Activated naive CD8-positive, alpha-beta T cell treated with anti-CD3 and anti-CD28 coated beads, Interleukin-2, amount 50 U/mL, for 16 hours (primary cell): ENCODE data around the gene KRTAP5-3.
"Not testable (repeated sequence)": the region's sequence is repeated elsewhere in the genome, so short reads cannot be mapped to it uniquely, and the experiment has no call there.

Source experiments
- DNase-seq: peaks from one replicate; pipeline ENCODE4 v3.0.0-alpha.2; 2020; ENCODE audit warnings: low read depth, low spot score

Gene KRTAP5-3

DNA sequence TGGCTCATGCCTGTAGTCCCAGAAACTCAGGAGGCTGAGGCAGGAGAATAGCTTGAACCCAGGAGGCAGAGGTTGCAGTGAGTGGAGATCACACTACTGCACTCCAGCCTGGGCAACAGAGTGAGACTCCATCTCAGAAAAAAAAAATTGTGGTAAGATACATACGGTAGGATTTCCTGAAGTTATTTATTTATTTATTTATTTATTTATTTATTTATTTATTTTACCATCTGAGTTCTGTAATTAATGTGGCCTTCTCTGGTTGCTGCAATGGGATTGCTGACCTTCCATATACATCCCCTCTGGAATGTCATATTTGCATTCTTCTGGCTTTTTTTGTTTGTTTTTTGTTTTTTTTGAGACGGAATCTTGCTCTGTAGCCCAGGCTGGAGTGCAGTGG, 25.4 kb downstream of the KRTAP5-3 start:
- DNase-seq, result not testable (repeated sequence)

DNA sequence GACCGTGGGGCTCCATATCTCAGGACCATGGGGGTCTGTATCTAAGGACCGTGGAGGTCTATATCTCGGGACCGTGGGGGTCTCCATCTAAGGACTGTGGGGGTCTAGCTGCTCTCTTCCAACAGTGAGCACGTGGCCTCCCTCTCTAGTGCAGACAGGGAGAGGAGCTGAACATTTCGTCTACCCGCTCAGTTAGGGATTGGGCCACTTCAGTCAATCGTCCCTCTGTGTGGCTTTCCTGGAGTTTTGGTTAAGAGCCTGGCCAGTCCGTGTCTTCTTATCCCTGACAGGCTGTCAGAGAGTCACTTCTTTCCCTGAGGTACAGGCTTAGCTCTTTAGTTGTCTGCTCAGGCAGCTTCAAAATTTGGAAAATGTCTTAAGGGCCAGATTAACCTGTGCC, 26.3 kb downstream of the KRTAP5-3 start:
- DNase-seq, result no peak

DNA sequence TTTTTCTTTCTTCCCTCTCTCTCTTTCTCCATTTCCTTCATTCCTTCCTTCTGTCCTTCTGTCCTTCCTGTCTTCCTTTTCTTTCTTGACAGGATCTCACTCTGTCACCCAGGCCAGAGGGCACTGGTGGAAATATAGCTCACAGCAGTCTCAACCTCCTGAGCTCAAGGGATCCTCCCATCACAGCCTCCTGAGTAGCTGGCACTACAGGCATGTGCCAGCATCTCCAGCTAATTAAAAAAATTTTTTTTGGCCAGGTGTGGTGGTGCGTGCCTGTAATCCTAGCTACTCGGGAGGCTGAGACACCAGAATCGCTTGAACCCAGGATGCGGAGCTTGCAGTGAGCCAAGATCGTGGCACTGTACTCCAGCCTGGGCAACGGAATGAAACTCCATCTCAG, 31.4 kb downstream of the KRTAP5-3 start:
- DNase-seq, result no peak

DNA sequence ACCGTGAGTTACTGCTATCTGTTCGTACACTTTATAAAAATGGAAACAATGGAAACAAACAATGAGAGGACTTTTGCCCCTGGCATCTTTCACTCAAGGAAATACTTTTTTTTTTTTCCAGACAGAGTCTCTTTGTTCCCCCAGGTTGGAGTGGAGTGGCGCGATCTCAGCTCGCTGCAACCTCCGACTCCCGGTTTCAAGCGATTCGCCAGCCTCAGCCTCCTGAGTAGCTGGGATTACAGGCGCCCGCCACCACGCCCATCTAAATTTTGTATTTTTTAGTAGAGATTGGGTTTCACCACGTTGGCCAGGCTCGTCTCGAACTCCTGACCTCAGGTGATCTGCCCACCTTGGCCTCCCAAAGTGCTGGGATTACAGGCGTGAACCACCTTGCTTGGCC, 32.5 kb downstream of the KRTAP5-3 start:
- not testable (repeated sequence) for DNase-seq

DNA sequence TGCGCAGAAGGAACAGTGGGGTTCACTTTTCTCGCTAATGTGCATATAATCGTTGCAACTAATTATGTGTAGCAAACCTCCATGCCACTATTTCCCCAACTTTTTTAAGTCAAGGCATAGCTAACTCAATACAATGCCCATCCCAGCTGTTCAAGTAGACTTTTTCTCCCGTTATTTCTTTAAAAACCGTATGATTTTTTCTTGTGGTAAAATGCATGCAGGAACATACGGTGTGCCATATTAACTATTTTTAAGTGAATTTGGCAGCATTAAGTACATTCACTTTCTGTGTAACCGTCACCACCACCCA, 33.4 kb downstream of the KRTAP5-3 start:
- no peak for DNase-seq

DNA sequence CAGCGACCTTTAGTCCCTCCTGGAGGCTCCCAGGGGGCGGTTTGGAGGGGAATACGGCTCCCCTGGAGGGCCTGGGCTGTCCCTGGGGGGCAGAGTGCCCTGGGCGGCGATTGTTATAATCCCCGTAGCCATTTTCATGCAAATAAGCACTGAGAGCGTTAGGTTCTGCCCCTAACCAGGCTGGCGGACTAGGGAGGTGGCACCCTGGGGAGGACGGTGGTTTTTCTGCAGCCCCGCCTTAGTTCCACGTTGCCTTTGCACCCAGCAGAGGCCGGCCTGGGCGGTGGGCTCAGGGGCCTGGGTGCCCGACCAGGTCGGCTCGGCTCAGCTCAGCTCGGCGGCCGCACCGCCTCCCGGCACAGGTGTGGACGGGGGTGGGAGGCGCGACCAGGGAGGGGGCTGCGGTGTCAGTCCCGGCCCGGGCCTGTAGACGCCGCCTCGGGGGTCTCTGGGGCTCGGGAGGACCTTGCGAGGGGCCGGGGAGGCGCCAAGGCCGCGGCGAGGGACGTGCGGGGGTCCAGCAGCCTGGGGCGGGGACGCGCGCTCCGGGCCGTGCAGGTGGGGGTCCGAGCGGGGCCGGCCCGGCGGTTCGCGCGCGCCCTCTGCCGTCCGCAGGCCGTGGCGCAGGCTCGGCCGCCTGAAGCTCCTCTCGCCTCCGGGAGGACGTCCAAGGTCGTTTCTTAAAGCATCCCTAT, 33.9 kb downstream of the KRTAP5-3 start:
- no peak for DNase-seq

DNA sequence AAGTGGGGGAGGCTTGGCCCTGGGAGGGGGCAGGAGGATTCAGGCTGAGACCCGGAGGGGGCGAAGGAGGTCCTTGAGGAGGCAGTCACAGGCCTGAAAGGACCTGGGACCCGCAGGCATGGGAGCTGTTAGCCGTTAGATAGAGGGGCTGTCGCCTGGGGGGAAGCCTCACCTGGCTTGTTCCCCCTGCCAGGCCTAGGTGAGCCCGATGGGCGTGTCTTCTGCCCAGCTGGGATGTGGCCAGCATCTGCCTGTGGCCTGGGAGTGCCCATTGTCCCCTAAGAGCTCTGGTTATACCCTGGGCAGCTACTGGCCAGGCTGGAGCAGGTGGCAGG, 34.4 kb downstream of the KRTAP5-3 start:
- DNase-seq, result no peak

DNA sequence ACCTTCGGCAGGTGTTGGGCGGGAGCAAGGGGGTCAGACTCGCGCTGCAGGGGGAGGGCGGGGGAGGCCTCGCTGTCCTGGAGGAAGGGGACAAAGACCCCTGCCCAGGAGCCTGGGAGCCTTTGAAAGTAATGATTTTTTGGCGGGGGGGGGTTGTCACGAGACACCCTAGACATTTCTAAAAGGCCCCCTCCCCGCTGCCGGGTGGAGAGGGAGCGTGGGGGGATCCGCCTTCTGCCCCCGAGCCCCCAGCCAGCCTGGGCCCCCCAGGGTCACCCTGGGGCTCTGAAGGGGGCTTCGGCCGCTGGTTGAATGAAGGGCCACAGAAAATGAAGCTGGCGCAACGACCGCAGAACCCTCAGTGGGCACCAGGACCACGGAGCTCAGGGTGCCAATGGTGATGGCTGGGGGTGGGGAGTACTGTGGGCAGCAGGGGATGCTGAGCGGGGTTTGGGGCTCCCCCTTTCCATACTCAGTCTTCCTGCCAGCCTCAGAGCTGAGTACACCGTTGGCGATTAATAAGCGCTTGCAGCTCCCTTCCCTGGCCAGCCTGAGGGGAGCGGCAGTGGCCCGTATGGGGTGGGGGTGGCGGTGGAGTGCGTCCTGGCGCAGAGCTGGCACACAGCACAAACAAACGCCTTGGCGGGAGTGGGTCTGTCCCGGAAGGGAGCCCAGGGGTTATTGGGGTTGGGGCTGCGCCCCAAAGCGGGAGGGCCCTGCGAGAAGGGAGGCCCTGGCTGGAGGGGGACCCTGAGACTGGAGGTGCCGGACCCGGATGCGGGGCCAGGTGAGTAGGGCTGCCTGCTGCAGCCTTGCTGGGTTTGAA, 35.0 kb downstream of the KRTAP5-3 start:
- no peak for DNase-seq

DNA sequence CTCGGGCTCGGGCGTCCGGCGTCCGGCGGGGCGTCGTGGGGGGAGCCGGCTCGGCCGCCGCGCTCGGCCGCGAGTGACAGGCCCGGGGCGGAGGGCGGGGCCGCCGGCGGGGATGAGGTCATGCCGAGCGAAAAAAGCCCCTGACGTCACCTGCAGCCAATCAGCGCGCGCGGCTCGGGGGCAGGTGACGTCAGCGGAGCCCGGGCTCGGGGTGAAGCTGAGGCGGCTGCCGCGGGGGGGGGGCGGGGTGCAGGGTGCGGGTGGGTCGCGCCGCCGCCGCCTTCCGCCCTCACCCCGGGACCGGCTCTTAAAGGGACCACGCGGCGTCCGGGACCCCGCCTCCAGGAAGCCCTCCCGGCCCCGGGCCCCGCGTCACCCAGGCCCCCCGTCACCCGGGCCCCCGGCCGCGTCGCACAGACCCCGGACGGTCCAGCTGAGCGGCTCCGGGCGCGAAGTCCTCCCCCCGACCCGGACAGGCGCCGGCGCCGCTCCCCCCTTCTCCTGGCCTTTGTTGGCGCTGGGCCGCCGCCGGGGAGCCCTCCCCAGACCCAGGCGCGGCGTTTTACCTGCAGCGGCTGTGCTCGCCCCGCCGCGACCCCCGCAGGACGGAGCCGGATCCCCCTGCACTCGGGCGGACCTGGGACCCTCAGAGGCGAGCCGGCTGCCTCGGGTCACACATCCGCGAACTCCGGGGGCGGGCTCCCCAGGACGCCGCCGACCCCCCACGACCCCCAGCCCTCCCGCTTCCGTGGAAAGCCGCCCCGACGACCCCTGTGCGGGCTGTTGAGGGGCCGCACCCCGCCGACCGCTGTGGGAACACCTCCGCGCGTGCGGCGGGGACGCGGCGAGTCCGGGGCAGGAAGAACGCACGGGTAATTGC, 35.8 kb downstream of the KRTAP5-3 start, which contains the start of gene DUSP8:
Gene DUSP8, minus strand, starts transcription at position 75 of the 880 bp plus-strand sequence. CDS start 6,445 bp downstream, outside the sequence.
- peak; percentile 83 for DNase-seq

DNA sequence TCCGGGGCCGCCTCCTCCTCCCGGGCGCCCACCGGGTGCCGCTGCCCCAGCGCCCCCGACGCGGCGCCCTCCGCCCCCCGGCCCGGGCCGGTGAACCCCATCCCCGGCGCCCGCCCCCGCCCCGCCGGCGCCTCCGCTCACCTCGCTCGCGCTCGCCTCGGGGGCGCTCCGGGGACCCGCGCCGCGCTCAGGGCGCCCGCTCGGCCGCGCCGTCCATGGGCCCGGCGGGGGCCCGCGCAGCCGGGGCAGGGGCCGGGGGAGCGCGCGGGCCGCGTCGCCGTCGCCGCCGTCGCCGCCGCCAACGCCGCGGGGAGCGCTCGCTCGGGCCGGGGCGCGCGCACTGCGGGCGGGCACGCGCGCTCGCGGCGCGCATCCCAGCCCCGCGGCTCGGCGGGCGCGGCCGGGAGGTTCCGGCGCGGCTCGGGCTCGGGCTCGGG, 36.5 kb downstream of the KRTAP5-3 start:
- DNase-seq, result no peak

DNA sequence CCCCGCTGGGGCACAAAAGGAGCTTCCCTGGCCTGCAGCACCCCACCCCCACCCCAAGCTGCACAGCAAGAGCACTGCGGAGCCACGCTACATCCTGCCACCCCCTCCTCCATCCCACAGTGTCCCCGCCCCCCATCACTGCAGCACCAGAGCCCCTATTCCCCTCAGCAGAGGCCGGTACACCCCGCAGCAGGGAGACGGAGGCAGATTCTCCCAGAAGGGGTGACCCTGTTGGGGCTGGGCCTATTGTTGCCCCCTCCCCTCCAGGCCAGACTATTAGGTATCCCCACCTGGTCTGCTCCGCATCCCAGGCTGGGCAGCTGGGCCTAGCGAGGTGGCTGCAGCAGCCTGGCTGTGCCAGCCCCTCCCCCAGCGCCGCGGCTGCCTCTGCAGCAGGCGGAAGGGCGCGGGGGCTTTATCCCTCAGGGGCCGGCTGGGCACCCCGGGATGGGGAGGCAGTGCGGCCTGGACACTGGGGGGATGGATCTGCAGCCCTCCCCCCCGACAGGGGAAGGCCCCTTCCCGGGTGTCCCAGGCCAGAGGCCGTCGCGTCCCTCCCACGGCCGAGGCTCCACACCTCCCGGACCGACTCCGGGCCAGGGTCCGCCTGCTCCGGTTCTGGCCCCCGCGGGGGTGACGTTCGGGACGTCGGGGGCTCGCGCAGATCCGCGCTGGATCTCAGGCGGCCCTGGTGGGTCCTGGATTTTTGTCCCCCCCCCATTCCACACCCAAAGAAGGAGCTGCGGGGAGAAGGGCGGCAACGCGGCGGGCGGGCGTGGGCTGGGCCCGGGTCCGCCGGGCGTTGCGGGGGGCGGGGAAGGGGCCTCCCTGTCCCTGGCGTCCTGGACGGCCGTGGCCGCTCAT, 37.1 kb downstream of the KRTAP5-3 start:
- DNase-seq, result no peak

DNA sequence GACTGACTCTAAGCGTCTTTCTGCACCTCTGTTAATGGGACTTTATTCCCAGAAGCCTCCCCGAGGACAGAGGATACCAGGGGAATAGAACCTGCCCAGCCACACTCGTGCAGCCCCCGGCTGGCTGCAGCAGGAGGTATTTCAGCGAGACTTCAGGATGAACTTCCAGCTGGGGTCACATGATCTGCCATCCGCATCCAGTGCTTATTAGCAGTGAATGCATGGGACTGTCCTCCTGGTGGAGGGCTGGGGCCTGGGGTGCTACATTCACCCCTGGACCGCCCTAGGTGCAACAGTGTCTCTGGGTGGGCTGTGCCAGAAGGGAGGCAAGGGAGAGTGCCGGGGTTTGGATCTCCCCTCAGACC, 37.8 kb downstream of the KRTAP5-3 start:
- no peak for DNase-seq

DNA sequence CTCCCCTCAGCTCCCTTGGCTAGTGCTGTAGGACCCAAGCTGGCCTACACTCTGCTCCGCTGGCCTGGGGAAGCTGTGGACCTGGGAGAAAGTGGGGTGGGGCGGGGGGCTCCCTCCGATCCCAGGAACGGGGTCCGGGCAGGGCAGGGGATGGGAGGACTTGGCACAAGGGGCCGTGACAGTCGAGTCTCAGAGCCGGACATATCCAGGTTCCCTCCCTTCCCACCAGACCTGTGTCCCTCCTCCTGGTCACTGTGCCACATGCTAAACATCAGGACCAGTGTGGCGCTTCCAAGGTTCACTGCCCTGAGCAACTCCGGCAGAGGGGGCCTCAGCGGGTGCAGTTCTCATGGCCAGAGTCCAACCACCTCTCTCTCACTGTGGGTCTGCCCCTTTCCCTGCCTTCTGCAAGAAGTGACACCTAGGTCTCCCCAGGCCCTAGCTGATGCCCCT, 38.2 kb downstream of the KRTAP5-3 start:
- no peak for DNase-seq

DNA sequence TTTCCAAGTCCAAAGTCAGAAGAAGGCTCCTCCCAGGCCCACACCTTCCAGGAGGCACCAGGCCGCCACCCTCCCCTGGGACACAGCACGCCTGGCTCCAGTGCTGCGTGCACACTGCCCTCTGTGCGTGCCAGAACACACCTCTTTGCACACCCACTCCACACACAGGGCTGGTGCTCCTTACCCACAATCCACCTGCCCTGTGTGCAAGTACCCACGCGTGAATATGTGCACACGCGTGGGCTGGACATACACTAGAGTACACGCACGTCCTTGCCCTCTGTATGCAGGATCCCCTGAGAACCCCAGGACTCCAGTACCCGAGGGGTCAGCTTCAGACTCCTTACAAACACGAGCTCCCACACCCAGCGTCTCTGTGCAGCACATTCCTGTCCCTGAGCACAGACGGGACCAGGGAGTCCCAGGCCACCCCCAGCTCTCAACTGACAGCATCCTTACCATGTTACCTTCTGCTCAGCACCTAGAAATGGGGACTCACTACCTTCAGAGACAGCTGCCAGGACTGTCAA, 38.9 kb downstream of the KRTAP5-3 start:
- no peak for DNase-seq

DNA sequence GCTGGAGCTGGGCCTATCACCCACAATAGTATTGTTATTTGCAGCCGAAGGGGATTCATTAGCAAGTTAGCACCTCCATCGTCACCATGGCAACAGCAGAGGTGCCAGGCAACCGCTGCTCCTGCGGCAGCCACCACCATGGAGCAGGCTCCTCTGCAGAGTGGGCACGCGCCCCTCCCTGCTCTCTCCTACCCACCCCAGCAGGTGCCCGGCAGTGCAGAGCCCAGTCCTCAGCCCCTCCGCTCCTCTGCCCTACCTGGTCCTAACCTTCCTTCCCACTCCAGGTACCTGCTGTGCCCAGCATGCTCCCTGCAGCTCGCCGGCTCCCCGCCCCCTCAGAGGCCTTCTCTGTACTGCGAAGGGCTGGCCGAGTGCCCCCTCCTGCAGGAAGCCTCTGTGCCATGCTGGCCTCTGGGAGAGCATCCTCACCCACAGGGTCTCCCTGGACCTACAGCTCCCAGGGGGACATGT, 39.8 kb downstream of the KRTAP5-3 start:
- no peak for DNase-seq

DNA sequence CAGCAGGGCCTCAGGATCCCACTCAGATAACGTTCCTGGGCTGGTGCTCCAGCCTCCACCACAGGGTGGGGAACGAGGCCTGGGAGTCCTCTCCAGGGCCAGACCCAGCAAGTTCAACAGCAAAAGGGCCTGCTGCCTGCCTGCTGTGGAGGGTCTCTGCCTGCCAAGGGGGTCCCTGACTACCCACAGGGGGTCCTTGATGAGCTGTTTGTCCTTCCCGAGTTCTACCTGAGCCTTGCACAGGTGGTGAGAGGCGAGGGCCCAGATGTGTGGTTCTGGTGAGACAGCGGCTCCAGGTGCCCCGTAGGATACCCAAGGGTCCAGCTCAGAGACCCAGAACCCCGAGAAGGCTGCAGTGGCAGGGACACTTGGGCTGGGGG, 40.6 kb downstream of the KRTAP5-3 start:
- DNase-seq, result no peak

DNA sequence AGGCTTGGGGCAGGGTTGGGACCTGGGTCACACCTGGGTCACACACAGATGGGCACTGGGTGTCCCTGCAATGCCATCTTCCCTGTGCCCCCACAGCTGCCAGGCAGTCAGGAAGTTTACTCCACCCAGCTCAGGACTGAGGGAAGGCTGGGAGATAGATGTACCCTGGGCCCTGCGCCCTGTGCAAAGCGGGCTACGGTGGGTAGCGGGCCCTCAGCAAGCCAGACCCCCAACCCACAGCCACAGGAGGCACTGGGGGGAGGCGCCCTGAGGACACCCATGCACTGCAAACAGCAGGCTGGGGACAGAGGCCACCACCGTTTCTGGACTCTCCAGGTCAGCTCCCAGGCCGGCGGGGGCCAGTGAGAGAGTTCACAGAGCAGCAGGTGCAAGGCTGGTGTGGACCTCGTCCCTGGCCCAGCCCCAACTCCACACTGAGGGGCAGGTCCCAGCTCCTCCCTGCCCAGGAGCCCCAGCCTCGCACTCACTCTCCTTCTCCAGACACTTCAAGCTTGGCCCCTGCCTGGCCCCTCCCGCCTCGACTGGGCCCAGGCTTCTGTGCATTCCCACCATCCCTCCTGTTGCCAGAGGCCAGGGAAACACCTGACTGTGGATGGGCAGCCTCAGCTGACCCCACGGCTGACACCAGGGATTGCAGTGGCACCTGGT, 41.1 kb downstream of the KRTAP5-3 start:
- DNase-seq, result no peak

DNA sequence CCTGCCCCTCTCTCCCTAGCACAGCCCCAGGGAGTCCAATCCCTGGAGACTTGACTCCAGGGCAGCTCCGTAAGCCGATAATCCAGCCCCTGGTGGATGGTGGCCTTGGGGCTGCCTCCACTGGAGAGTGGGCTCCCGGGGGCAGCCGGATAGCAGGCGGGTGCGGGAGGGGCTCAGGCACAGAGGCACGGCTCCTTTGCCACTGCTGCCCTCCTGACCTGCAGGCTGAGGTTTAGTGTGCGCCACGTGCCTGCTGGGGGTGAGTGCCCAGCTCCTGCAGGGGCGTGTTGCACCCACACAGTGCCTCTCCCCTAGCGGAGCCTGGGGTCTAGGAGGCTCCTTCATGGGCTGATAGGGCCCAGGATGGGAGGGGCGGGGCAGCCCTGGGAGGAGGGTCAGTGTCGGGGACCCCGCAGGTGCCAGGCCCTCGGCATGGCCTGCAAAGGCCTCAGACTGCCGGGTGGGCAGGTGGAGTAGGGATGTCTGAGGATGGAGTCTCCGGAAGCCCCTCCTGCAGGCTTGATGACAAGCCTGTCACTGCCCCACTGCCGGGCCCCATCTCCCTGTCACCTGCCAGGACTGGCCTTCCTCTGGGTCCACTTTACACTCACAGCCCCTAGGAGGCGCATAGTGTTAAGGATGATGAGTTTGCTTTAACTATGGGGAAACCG, 41.7 kb downstream of the KRTAP5-3 start:
- no peak for DNase-seq

DNA sequence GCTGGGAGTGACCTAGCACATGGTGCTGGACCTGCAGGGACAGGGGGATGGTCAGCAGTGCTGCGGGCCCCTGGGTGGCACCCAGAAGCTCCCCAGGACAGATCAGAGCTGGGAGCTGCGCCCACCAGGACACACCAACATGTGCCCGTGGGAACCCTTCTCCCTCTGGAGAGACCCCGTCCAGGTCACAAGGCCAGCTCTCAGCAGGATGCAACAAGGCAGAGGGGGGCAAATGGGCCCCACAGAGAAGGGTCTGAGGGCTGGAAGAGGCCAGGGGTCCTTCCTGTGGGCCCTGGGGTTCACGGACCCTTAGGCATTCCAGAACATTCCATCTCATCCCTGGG, 42.4 kb downstream of the KRTAP5-3 start:
- no peak for DNase-seq
